GM18858 (cell line): Measurements from ENCODE around the gene MMP26.

ENCODE experiments used
- ATAC-seq: cut with Tn5 transposase; IDR thresholded peaks from one replicate; pipeline ENCODE4 v1.9.1; 2021; ENCODE audit not compliant: unreplicated experiment

The MMP26 gene

DNA sequence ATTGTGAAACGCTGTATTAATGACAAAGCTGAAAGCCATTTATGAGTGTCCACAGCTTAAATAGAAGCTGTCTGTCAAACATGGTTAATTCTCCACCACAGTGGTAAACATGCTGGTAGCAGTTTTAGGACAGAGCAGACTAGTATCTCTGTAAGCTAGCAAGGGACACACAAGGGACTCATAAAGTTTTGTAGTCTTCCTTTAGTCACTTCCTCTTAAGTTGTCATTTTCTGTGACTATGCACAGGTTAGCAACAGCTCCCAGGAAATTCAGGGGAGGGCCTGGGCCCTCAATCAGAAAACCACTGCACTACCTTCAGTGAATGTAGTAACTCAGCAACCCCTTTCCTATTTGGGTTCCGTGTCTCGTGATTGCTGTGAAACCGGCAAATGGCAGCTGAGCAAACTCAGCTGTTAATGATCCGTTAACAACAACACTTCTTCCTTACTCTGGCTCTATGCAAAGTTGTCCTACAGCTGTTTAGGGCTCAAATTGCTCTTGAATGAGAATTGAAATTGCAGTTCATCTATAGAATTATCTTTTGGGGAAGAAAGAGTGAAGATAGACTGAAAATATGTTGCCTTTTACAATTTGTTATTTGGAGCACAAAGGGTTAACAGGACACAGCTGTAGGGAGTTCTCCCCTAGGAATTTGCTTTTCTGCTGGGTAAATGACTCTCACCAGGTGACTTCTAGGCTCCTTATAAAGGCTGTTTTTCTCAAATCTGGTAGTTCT is at the start of gene MMP26:
Gene MMP26, plus strand, starts transcription at position 731 of the 736 bp plus-strand sequence.
- no peak for ATAC-seq

DNA sequence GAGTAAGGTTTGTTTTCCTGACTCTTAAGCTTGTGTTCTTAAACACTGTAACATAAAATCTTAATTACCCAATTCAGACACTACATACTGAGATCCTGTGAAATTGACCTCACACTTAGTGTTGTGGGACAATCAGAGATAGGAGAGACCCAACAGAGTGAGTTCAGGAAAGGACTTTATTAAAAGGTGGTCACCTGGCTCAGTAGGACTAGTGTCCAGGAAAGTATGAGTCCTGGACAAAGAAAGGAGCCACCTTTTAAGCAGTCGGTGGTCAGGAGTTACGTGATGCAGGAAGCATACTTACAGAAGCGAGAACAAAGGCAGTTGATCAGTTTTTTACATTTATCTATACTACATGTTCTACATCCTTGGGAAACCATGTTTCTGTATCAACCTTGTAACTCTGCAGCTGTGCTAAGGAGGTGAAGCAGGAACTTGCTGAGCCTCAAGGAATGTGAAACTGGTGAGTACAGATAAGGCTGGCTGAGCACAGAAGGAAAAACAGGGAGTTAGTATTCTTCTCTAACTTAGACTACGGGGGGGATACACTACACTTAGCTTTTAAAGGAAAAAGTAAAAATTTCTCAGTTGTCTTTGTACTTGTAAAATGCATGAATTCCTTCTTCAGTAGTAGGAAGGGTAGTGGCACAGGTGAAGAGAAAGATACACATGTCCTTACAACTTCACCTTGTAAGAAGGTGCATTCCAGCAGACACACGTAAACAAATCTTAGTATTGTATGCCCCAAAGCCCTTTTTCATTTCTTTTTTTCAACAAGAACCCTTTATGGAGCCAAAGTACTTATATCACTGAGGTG is 45.7 kb upstream of the MMP26 start:
- ATAC-seq = no peak

GRCh38 chr11:4662876-4663275 is 41.7 kb upstream of the MMP26 start:
- ATAC-seq = no peak

- no peak for ATAC-seq
Measured at GRCh38 chr11:4664183-4664582, 40.4 kb upstream of the MMP26 start.

- ATAC-seq = no peak
Measured at GRCh38 chr11:4664786-4665185, 39.8 kb upstream of the MMP26 start.

GRCh38 chr11:4665424-4665823 is 39.2 kb upstream of the MMP26 start:
- ATAC-seq = no peak

- no peak for ATAC-seq
Measured at GRCh38 chr11:4671741-4672140, 32.8 kb upstream of the MMP26 start.

DNA sequence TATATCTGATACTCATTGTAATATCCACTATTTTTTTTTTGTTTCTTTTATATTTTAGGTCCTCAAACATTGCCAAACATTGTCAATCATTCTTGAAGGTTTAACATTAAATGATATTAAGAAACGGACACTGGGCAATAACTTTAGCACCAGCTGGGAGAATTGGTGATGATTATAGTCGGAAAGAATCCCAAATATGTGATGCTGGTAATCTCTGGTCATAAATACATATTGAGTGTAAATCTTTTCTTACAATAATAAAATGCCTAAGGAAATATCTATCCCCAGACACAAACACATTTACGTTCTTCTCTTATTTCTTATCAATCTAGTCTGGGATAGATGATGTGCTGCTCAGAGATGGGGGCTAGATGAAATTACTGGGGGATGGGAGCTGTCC is 32.1 kb upstream of the MMP26 start:
- ATAC-seq = no peak

GRCh38 chr11:4673781-4674180 is 30.8 kb upstream of the MMP26 start:
- no peak for ATAC-seq

DNA sequence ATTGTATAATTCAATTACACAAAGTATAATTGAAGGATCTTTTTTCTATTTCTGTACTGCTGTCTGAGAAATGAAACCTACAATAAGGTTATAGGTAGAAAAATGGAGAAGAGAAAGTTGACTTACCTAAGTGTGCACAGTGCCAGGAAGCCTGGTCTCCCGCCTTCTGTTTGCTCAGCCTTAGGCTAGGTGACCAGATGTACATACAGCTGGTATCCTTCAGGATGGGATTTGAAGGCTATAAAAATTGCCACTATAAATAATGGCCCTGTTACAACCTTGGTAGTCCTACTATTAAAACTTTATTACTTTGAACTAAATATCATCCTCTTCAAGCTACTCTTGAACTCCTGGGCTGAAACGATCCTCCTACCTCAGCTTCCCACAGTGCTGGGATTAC is 26.6 kb upstream of the MMP26 start:
- no peak for ATAC-seq

GRCh38 chr11:4680341-4680740 is 24.2 kb upstream of the MMP26 start:
- ATAC-seq = no peak

DNA sequence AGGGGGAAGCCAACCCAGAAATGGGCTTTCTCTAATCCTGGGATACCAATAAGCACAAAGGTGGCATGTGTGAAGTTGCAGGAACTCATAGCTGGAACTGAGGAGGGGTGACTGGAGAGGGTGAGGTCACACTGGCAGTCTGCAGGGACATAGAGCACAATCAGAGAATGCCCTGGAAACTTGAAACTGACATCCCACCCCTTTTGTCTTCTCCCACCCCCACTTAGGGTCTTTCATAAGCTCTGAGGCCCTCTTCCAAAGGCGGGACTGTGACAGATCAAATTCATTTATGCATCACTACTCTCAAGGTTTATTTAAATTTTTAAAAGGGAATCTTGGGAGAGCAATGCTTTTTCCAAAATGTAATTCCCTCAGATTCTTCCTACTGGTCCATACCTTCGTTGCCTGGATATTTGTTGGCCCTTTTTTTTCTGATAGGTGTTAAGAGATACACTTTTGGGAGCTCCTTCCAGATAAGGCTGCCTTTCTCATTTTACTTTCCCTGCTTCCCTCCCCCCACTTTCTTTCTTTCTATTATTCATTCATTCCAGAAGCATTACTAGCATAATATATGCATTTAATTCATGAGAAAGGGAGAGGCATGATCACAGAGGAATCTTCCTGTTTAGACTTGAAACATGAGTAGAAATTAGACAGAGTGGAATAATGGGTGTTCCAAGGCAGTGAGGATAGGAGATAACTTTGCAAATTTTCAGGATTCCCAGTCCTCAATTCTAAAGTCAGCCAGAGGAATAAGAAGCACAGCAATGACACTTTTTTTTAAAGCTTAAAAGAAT is 21.8 kb upstream of the MMP26 start:
- no peak for ATAC-seq

- ATAC-seq = no peak
Measured at GRCh38 chr11:4684631-4685285, 19.8 kb upstream of the MMP26 start.

GRCh38 chr11:4695442-4695841 is 9.1 kb upstream of the MMP26 start:
- no peak for ATAC-seq

GRCh38 chr11:4697585-4697984 is 7.0 kb upstream of the MMP26 start, which contains the start of gene OR51E2:
Gene OR51E2 (minus strand): TSS chr11:4697853. CDS start chr11:4682711, 15,142 bp downstream.
- ATAC-seq = no peak

DNA sequence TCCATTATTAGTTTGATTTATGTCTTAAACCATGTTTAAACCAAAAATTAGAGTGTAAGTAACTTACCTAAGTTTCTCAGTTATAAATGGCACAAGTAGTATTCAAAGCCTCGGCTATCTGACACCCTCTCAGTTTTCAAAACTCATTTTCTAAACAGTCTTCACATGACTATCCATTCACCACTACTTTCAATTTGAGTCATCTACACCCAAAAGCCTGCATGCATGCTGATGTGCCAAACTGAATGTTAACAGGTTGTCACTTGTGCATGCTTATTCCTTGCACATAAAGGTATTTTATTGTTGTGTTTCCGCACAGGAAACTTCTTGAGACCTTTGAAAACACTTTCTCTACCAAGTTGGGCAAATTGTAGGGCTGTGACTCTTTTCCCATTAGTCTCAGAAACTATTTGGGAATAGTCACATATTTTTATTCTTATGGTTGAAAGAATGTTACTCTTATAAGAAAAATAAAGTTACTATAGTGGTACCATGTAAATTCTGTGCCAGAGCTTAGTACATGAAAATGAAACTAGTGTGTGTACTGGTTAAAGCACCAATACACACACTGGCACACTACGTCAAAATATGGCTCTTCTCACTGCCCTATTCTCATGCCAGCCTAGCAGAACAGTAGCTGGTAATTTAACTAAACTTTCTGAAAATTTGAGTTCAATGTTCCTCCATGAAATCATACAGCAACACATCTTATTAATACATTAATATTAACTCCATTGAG is 4.7 kb upstream of the MMP26 start:
- ATAC-seq = peak; percentile 99

DNA sequence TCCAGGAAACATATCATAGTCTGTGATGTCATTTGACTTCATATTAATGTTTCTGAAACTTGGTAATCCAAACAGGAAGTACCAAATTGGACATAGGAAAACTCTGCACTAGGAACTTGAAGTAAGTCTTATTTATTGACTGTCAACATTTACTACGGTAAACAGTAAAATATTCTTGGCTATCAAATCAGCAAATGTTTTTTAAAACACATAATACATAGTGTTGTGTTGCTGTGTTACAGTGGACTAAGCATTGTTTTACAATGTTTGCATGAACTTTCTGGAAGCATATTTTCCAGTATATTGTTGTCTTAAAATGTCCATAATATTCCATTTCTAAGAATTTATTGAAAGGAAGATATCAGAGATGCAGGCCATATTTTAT is 4.2 kb upstream of the MMP26 start:
- ATAC-seq = no peak

- ATAC-seq = no peak
Measured at GRCh38 chr11:4704790-4705334, 278 bp downstream of the MMP26 start.

GRCh38 chr11:4713241-4713640 is 8.7 kb downstream of the MMP26 start:
- no peak for ATAC-seq

GRCh38 chr11:4714300-4714699 is 9.7 kb downstream of the MMP26 start:
- no peak for ATAC-seq
